B cell (primary cell): ENCODE results near the gene ELFN2. TPM values are rescaled to one million over a fixed set of nuclear protein-coding genes. Genes with fewer than 3 reads are reported as not detected.

Experiments used
- ATAC-seq: fragments of 200-7000 bp; cut with Tn5 transposase; one replicate; pipeline ENCODE4 v1.10.0; 2021; ENCODE audit warnings: low read depth, mild to moderate bottlenecking, moderate number of reproducible peaks, moderate library complexity
- CTCF ChIA-PET: fragments of 350-600 bp; sonication (Branson Sonifier 250); formaldehyde crosslinking; loops from one replicate; lab custom pipeline; 2021; ENCODE audit warnings: antibody characterized with exemption, inconsistent platforms; lab: Charles Lee
- POLR2A ChIA-PET: fragments of 350-600 bp; sonication (Branson Sonifier 250); formaldehyde crosslinking; loops from one replicate; lab custom pipeline; 2021; ENCODE audit warnings: antibody characterized with exemption; lab: Charles Lee
- DNase-seq: peaks from one replicate; pipeline ENCODE4 v3.0.0; 2013
- H2AFZ ChIP-seq: 2 replicates; pipeline ENCODE4 v1.6.1; 2012; ENCODE audit warnings: mild to moderate bottlenecking, low read depth, low read length; ENCODE audit not compliant: insufficient read depth, poor library complexity, severe bottlenecking
- H3K27ac ChIP-seq, 2 donors: 1 replicate in 1 of 2; 2 replicates in 1 of 2; pipeline ENCODE4 v1.5.1; 2012 to 2013; ENCODE audit warnings: low read length in 2 of 2, mild to moderate bottlenecking in 2 of 2, moderate library complexity in 1 of 2
- H3K27me3 ChIP-seq, 4 experiments: fragments of 200-600 bp in 1 of 4; sonication (generic) in 1 of 4; replicated peaks in 1 of 4; 1 replicate in 2 of 4; 2 replicates in 2 of 4; pipeline versions ENCODE4 v1.6.1 to v1.7.0; 2013 to 2016; ENCODE audit warnings: low read length in 3 of 4, mild to moderate bottlenecking in 2 of 4, mixed read lengths in 1 of 4, moderate library complexity in 1 of 4; ENCODE audit not compliant: insufficient read depth in 4 of 4, control insufficient read depth in 3 of 4; ENCODE audit errors: control extremely low read depth in 1 of 4
- H3K36me3 ChIP-seq, 2 experiments: replicated peaks in 1 of 2; 1 replicate in 1 of 2; 2 replicates in 1 of 2; pipeline versions ENCODE4 v1.6.1 to v1.7.1; 2013; ENCODE audit warnings: low read length in 1 of 2; ENCODE audit not compliant: insufficient read depth in 2 of 2, control insufficient read depth in 1 of 2; ENCODE audit errors: control extremely low read depth in 1 of 2, extremely low read depth in 1 of 2
- H3K4me1 ChIP-seq, 2 donors: fragments of 200-600 bp in 1 of 2; sonication (generic) in 1 of 2; 1 replicate in 1 of 2; 2 replicates in 1 of 2; pipeline versions ENCODE4 v1.5.1 to v1.6.1; 2013 to 2017; ENCODE audit warnings: low read length in 2 of 2; ENCODE audit not compliant: control insufficient read depth in 2 of 2, insufficient read depth in 2 of 2
- H3K4me2 ChIP-seq: replicated peaks from 2 replicates; pipeline ENCODE3; 2012; ENCODE audit warnings: mild to moderate bottlenecking, low read depth, low read length; ENCODE audit not compliant: poor library complexity, severe bottlenecking
- H3K4me3 ChIP-seq, 5 experiments: fragments of 200-600 bp in 1 of 5; sonication (generic) in 1 of 5; 1 replicate in 3 of 5; 2 replicates in 2 of 5; pipeline versions ENCODE4 v1.5.1 to v1.7.0; 2011 to 2016; ENCODE audit warnings: low read length in 4 of 5, mild to moderate bottlenecking in 4 of 5, low read depth in 2 of 5, control low read depth in 1 of 5, moderate library complexity in 1 of 5; ENCODE audit not compliant: insufficient read depth in 1 of 5; ENCODE audit errors: control extremely low read depth in 1 of 5, extremely low read depth in 1 of 5
- H3K79me2 ChIP-seq: fragments of 200-600 bp; sonication (generic); one replicate; pipeline ENCODE4 v1.6.0; 2016; ENCODE audit warnings: low read length; ENCODE audit not compliant: control insufficient read depth, insufficient read depth
- H3K9ac ChIP-seq: fragments of 200-600 bp; sonication (generic); 2 replicates; pipeline ENCODE4 v1.6.1; 2017; ENCODE audit warnings: mild to moderate bottlenecking, low read length, moderate library complexity
- H3K9me3 ChIP-seq, 3 donors: one replicate each; pipeline versions ENCODE4 v1.6.1 to v1.7.1; 2013; ENCODE audit warnings: low read length in 2 of 3; ENCODE audit not compliant: control insufficient read depth in 2 of 3, insufficient read depth in 1 of 3; ENCODE audit errors: control extremely low read depth in 1 of 3
- H4K20me1 ChIP-seq: 2 replicates; pipeline ENCODE4 v1.6.0; 2012; ENCODE audit warnings: mild to moderate bottlenecking, low read length; ENCODE audit not compliant: insufficient read depth, control insufficient read depth, poor library complexity, severe bottlenecking
- H3K27ac Mint-ChIP-seq: one replicate; pipeline ENCODE4 v1.8.0; 2021; ENCODE audit warnings: mixed read lengths
- H3K27me3 Mint-ChIP-seq: one replicate; pipeline ENCODE4 v1.8.0; 2021; ENCODE audit warnings: mixed read lengths
- H3K4me1 Mint-ChIP-seq: one replicate; pipeline ENCODE4 v1.8.0; 2021; ENCODE audit warnings: mixed read lengths
- H3K4me3 Mint-ChIP-seq: one replicate; pipeline ENCODE4 v1.8.0; 2021; ENCODE audit warnings: mixed read lengths
- H3K9me3 Mint-ChIP-seq: one replicate; pipeline ENCODE4 v1.8.0; 2022; ENCODE audit warnings: mixed read lengths; ENCODE audit not compliant: insufficient read depth
- CTCF ChIP-seq: fragments of 200-600 bp; IDR thresholded peaks from one replicate; pipeline ENCODE4 v1.8.0; 2022; ENCODE audit warnings: antibody characterized with exemption, mild to moderate bottlenecking
- EZH2 ChIP-seq: IDR thresholded peaks from 2 replicates; pipeline ENCODE4 v1.6.1; 2012; ENCODE audit warnings: borderline replicate concordance, low read depth, mild to moderate bottlenecking, moderate library complexity, low read length; ENCODE audit not compliant: insufficient read depth, poor library complexity, severe bottlenecking
- WGBS: methylation state at CpG from one replicate; pipeline ENCODE4 v1.1.5; 2013; ENCODE audit warnings: missing lambda C conversion rate; ENCODE audit not compliant: insufficient coverage; 5-methylcytosine and 5-hydroxymethylcytosine counted together
- intact Hi-C: fragments of 100-400 bp; cut with micrococcal nuclease; formaldehyde crosslinking; loops from one replicate; pipeline ENCODE4 v1.10.0; 2022
- polyA plus RNA-seq: library from polyadenylated mRNA; depleted of rRNA; stranded (reverse); fragments of >200 nt; gene quantifications from 2 replicates; pipeline ENCODE4 v1.2.3, GENCODE V29; 2012
- total RNA-seq, 2 donors: library from RNA; stranded (reverse); fragments of 120-200 nt in 1 of 2; gene quantifications; 1 replicate in 1 of 2; 2 replicates in 1 of 2; pipeline versions ENCODE4 v1.2.3 to v1.2.4, GENCODE V29; 2013 to 2022

Gene ELFN2
- total and polyA plus RNA-seq, 2 donors (not counting 1 experiment from before 2014, with no cell fraction given) = 0.07 to 0.12 TPM

DNA sequence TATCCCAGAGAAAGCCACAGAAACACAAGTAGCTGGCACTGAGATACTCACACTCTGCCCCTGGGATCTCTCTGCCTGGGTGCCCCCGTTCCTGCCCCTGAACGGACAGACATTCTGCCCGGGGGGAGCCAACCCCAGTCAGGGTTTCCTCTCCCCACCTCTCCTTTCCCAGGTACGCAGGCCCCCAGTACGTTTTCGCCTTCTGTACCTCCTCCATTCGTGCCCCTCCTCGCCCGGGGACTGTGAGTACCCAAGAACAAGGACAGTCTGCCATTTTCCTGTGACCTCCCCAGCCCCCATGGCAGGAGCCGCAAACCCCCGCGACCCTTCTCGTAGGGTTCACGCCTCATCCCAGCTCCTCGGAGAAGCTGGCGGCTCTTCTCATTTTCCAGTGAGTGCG lies 29.1 kb upstream of the ELFN2 start:
- Histone ChIP-seq H3K79me2 (no peaks in the 10 kb centered on the region), H3K27ac (no peak overlapping the region), H3K4me3 (no peak overlapping the region), H2AFZ (no peak overlapping the region), H3K4me1 (no peaks in the 10 kb centered on the region), H3K36me3 (peaks cover 1 to 4% of the 10 kb centered on the region in 2 experiments), H4K20me1 (no peaks in the 10 kb centered on the region), H3K27me3 (no peaks in the 10 kb centered on the region), H3K4me2 (no peak overlapping the region), H3K9me3 (no peaks in the 10 kb centered on the region), H3K9ac (no peak overlapping the region)
- ChIA-PET CTCF (interaction anchor here (0.7 to 5.2 kb wide), 9 partner anchors 26 to 212 kb away, joined by 3 to 62 read pairs (median 4); partner anchors contain the start of genes MFNG and RAC2), POLR2A (interaction anchor here (0.9 kb wide), 1 partner anchor 139 kb away, joined by 3 read pairs; no protein-coding TSS in a partner anchor)
- 96% methylated on average over 15 of the region's 17 CpGs for WGBS
- Mint-ChIP-seq H3K9me3 (no peaks in the 10 kb centered on the region), H3K4me3 (no peak overlapping the region), H3K27ac (no peak overlapping the region), H3K4me1 (no peaks in the 10 kb centered on the region), H3K27me3 (no peaks in the 10 kb centered on the region)
- intact Hi-C loops = no loop called here
- TF ChIP-seq CTCF = no peak
- TF ChIP-seq EZH2 = no peak
- DNase-seq (no peak), ATAC-seq (no peak)

- Histone ChIP-seq H2AFZ (no peak overlapping the region), H3K9me3 (no peaks in the 10 kb centered on the region), H3K4me3 (no peak overlapping the region), H3K27ac (no peak overlapping the region), H3K27me3 (no peaks in the 10 kb centered on the region), H3K4me1 (no peaks in the 10 kb centered on the region), H3K9ac (no peak overlapping the region), H3K36me3 (peaks cover 1 to 4% of the 10 kb centered on the region in 2 experiments), H3K4me2 (no peak overlapping the region), H3K79me2 (no peaks in the 10 kb centered on the region), H4K20me1 (no peaks in the 10 kb centered on the region)
- no peak for DNase-seq
- CTCF ChIA-PET = interaction anchor here (0.7 to 5.2 kb wide), 7 partner anchors 31 to 197 kb away, joined by 3 to 62 read pairs (median 6); partner anchors contain the start of gene MFNG
- Mint-ChIP-seq H3K4me1 (no peaks in the 10 kb centered on the region), H3K4me3 (no peak overlapping the region), H3K27ac (no peak overlapping the region), H3K9me3 (no peaks in the 10 kb centered on the region), H3K27me3 (no peaks in the 10 kb centered on the region)
- intact Hi-C loops = no loop called here
- WGBS = 94% methylated on average over 13 of the region's 14 CpGs
- POLR2A ChIA-PET = interaction anchor here (0.9 kb wide), 1 partner anchor 139 kb away, joined by 3 read pairs; no protein-coding TSS in a partner anchor
- TF ChIP-seq EZH2 (no peak), CTCF (no peak)
- no peak for ATAC-seq
Observed at GRCh38 chr22:37455896-37456295, 28.6 kb upstream of the ELFN2 start.
